Measurements from ENCODE around the gene SLC43A2. TPM values are rescaled to one million over a fixed set of nuclear protein-coding genes. Genes with fewer than 3 reads are reported as not detected.

SLC43A2 gene
- polyA plus RNA-seq, 1 of the 3 experiments (the other 2 are of a cell fraction), result 9.8 TPM

GRCh38 chr17:1568950-1569810 lies 59.5 kb downstream of the SLC43A2 start:
- POLR2A ChIA-PET, result no interaction called here
- CTCF ChIA-PET, result no interaction called here
- H3K9me3 ChIP-seq, result no peaks in the 10 kb centered on the region

More at GRCh38 chr17:1568950-1569810, 59.5 kb downstream of the SLC43A2 start:
- no peak for DNase-seq
- H3K4me3 ChIP-seq (ENCODE audit: low read depth in 2 of 2, low read length in 1 of 2), result no peak overlapping the region
- peaks cover 0 to 1% of the 10 kb centered on the region in 2 experiments; a peak in 1 of 4 replicates for H3K4me1 ChIP-seq (ENCODE audit: control insufficient read depth in 1 of 2, insufficient read depth in 2 of 2, low read depth in 1 of 2, low read length in 1 of 2)
- no peaks in the 10 kb centered on the region for H3K36me3 ChIP-seq (replicated peaks in 1 of 2; ENCODE audit: control insufficient read depth in 1 of 2, insufficient read depth in 2 of 2, low read length in 1 of 2)
- no peak overlapping the region for H3K27ac ChIP-seq (ENCODE audit: low read depth in 2 of 2, low read length in 1 of 2)
- no peaks in the 10 kb centered on the region for H3K27me3 ChIP-seq (ENCODE audit: insufficient read depth)
- no peak overlapping the region for H2AFZ ChIP-seq (ENCODE audit: low read depth)
- H3K4me2 ChIP-seq, result no peak overlapping the region
- no peaks in the 10 kb centered on the region for H4K20me1 ChIP-seq (ENCODE audit: insufficient read depth)
- H3F3A ChIP-seq (replicated peaks; ENCODE audit: insufficient read depth), result no peaks in the 10 kb centered on the region
- H3K9me2 ChIP-seq, result no peaks in the 10 kb centered on the region
- H3K9ac ChIP-seq, result no peak overlapping the region
- 74% methylated on average over 27 of the region's 27 CpGs for WGBS (ENCODE audit: low lambda C conversion rate)
- no peak for TF ChIP-seq REST (IDR thresholded peaks at IDR 0.05; ENCODE audit: low read depth, low read length)
- no peak for TF ChIP-seq FOXJ3 (CRISPR knock-in tag; IDR thresholded peaks at IDR 0.05)
- TF ChIP-seq FOXM1 (IDR thresholded peaks at IDR 0.05; ENCODE audit: low read depth), result no peak
- no peak for TF ChIP-seq NRF1 (IDR thresholded peaks at IDR 0.05; ENCODE audit: low read depth, low read length)
- TF ChIP-seq, protein P1, sequence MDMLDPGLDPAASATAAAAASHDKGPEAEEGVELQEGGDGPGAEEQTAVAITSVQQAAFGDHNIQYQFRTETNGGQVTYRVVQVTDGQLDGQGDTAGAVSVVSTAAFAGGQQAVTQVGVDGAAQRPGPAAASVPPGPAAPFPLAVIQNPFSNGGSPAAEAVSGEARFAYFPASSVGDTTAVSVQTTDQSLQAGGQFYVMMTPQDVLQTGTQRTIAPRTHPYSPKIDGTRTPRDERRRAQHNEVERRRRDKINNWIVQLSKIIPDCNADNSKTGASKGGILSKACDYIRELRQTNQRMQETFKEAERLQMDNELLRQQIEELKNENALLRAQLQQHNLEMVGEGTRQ (IDR thresholded peaks at IDR 0.05; ENCODE audit: borderline replicate concordance, low read depth, low read length), result no peak
- H3K79me2 ChIP-seq (ENCODE audit: insufficient read depth), result no peaks in the 10 kb centered on the region

Data from SK-N-SH (cell line).